ENCODE data around the gene MACC1.
"Not testable (repeated sequence)": the region's sequence is repeated elsewhere in the genome, so short reads cannot be mapped to it uniquely, and the experiment has no call there.

DNA sequence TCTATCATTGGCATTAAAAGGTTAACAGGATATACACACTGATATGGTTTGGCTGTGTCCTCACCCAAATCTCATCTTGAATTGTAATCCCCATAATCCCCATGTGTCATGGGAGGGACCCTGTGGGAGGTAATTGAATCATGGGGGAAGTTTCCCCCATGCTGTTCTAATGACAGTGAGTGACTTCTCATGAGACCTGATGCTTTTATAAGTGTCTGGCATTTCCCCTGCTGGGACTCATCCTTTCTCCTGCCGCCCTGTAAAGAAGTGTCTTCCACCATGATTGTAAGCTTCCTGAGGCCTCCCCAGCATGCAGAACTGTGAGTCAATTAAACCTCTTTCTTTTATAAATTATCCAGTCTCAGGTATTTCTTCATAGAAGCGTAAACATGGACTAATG lies 9.4 kb downstream of the MACC1 start:
- TF ChIP-seq, protein P1, sequence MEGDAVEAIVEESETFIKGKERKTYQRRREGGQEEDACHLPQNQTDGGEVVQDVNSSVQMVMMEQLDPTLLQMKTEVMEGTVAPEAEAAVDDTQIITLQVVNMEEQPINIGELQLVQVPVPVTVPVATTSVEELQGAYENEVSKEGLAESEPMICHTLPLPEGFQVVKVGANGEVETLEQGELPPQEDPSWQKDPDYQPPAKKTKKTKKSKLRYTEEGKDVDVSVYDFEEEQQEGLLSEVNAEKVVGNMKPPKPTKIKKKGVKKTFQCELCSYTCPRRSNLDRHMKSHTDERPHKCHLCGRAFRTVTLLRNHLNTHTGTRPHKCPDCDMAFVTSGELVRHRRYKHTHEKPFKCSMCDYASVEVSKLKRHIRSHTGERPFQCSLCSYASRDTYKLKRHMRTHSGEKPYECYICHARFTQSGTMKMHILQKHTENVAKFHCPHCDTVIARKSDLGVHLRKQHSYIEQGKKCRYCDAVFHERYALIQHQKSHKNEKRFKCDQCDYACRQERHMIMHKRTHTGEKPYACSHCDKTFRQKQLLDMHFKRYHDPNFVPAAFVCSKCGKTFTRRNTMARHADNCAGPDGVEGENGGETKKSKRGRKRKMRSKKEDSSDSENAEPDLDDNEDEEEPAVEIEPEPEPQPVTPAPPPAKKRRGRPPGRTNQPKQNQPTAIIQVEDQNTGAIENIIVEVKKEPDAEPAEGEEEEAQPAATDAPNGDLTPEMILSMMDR (IDR thresholded peaks at IDR 0.05): not testable (repeated sequence)
- TF ChIP-seq POLR2A (IDR thresholded peaks at IDR 0.05): not testable (repeated sequence)
